Motor neuron (in vitro differentiated cells): ENCODE results near the gene SDSL. TPM values are rescaled to one million over a fixed set of nuclear protein-coding genes. Genes with fewer than 3 reads are reported as not detected.

Experiments used
- ATAC-seq, 8 experiments: fragments of 200-7000 bp; cut with Tn5 transposase; replicated peaks in 6 of 8; 2 replicates each; pipeline ENCODE4 v1.8.0; 2021; ENCODE audit warnings: mild to moderate bottlenecking in 8 of 8, moderate library complexity in 8 of 8
- H3K27ac ChIP-seq, 2 donors: fragments of 250-450 bp; sonication (Bioruptor Pico); 2 replicates each; pipeline ENCODE4 v1.9.0; 2021; ENCODE audit warnings: antibody characterized with exemption in 2 of 2, mild to moderate bottlenecking in 2 of 2, moderate library complexity in 1 of 2
- H3K4me1 ChIP-seq, 2 donors: fragments of 250-450 bp; sonication (Bioruptor Pico); replicated peaks in 1 of 2; 2 replicates each; pipeline ENCODE4 v1.6.1; 2021; ENCODE audit warnings: antibody characterized with exemption in 2 of 2, mild to moderate bottlenecking in 2 of 2, moderate library complexity in 1 of 2
- H3K4me3 ChIP-seq, 5 donors: fragments of 250-450 bp; sonication (Bioruptor Pico); 2 replicates each; pipeline ENCODE4 v1.9.0; 2021; ENCODE audit warnings: antibody characterized with exemption in 5 of 5, mild to moderate bottlenecking in 5 of 5, moderate library complexity in 4 of 5
- WGBS, 10 experiments: fragments of 450-650 bp; shearing (Covaris generic); methylation state at CpG; one replicate each; pipeline ENCODE4 v1.0.0; 2022; 5-methylcytosine and 5-hydroxymethylcytosine counted together
- in situ Hi-C, 9 experiments: fragments of 400-800 bp; cut with MboI; loops; one replicate each; pipeline ENCODE4 v1.15.0; 2021; ENCODE audit warnings: low sequenced_read_pairs in 9 of 9, low pct_unique_long_range_greater_than_20kb in 2 of 9; ENCODE audit not compliant: unreplicated experiment in 9 of 9
- total RNA-seq, 8 experiments: library from RNA; unstranded; fragments of 300-600 nt; gene quantifications; 2 replicates each; pipeline versions ENCODE4 v1.2.3 to v1.2.4, GENCODE V29; 2022

Gene SDSL, protein sequence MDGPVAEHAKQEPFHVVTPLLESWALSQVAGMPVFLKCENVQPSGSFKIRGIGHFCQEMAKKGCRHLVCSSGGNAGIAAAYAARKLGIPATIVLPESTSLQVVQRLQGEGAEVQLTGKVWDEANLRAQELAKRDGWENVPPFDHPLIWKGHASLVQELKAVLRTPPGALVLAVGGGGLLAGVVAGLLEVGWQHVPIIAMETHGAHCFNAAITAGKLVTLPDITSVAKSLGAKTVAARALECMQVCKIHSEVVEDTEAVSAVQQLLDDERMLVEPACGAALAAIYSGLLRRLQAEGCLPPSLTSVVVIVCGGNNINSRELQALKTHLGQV
- 10 to 100 TPM in 6 of 8 experiments, 1 to 10 TPM in 2; 6.9 to 26.3 (median 13.0) TPM for total RNA-seq

DNA sequence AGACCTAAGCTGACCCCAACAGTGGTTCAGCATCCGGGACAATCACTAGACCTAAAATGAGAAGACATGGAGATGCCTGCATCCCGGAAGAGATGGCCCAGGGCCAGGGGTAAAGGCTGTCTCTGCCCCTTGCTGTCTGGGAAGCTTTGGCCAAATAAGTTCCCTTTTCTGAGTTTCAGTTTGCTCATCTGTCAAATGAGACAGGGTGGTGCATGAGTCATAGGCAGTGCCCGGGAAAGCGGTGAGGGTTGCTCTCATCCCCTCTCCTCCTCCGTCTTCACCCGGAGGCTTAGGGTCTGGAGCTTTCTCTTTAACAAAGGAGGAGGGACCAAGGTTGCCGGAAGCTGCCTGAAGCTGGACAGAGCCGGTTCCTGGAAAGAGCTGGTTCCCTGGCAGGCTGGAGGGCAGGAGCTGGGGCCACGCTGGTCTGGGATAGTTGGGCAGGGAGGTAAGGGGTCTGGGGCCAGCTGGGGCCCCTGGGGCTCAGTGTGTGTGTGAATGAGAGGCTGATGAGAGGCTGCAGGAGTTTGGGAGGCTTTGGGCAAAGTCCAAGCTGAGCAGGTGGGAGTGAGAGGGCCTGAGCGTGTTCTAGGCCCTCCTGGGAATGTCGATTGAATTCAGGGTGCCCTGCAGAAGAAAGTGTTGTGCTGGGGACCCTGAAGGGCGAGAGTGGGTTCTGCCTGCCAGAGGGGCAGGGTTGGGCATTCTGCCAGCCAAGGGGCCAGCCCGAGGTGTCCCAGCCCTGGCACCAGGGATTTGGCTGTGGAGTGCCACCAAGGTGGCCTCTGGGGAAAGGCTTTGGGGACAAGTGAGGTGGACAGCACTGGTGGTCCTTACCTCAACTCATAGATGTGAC, at the start of gene SDSL:
Gene SDSL, plus strand, starts transcription at position 351 of the 856 bp plus-strand sequence. CDS start 5,603 bp downstream, outside the sequence.
- H3K27ac ChIP-seq, result peak within 1 kb of the TSS; percentile 70 to 91
- in situ Hi-C loops, result no loop called here

DNA sequence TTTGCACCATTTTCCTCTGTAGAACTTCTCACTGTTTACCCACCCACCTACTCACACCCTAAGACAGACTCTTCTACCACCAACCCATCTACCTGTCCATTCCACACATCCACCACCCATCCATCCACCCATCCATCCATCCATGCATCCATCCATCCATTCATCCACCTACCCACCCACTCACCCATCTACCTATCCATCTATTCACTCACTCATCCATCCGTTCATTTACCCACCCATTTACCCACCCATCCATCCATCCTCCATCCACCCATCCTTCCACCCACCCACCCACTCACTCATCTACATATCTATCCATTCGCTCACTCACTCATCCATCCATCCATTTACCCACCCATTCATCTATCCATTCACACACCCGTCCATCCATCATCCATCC, 48.7 kb upstream of the SDSL start:
- no peaks in the 10 kb centered on the region for H3K4me1 ChIP-seq
- no CpG with 5 or more reads among the region's 3 CpGs for WGBS, 10 experiments
- H3K4me3 ChIP-seq, result no peak overlapping the region
- H3K27ac ChIP-seq, result no peak overlapping the region
- in situ Hi-C loops, result no loop called here
- ATAC-seq, result no peak

More for the DNA sequence above, at the start of gene SDSL:
- Histone ChIP-seq H3K4me3 (peak within 1 kb of the TSS; percentile 21 to 43 (median 40)), H3K4me1 (peaks cover 7 to 19% of the 10 kb centered on the region in 2 donors)
- 0 to 38% (median 9%) methylated on average over 2 to 7 of the region's 13 CpGs; no CpG with 5 or more reads in 4 of the 10 experiments for WGBS, 10 experiments
- peak; percentile 92 to 100 (median 99) for ATAC-seq

DNA sequence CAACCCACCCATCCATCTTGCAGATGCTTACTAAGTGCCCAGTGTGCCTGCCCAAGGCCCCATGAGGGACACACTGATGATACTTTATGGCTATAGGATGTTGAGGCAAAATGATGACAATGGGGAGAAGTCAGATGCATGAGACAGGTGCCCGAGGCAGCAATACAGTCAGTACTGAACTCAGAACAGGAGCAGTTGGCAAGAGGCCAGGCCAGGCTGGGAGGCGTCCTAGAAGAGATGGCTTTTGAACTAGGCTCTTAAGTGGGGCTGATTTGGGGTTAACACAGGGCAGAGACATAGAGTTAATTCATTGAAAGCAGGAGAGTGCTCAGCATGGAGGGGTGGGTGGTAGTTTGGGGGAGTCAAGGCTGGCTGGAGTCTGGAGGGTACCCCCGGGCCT, 48.2 kb upstream of the SDSL start:
- Histone ChIP-seq H3K4me3 (no peak overlapping the region), H3K4me1 (no peaks in the 10 kb centered on the region), H3K27ac (no peak overlapping the region)
- in situ Hi-C loops, result no loop called here
- WGBS, 10 experiments, result 100% methylated on average over 1 of the region's 3 CpGs; no CpG with 5 or more reads in 9 of the 10 experiments
- peak in 2 of 8 experiments; percentile 22 to 36 for ATAC-seq

DNA sequence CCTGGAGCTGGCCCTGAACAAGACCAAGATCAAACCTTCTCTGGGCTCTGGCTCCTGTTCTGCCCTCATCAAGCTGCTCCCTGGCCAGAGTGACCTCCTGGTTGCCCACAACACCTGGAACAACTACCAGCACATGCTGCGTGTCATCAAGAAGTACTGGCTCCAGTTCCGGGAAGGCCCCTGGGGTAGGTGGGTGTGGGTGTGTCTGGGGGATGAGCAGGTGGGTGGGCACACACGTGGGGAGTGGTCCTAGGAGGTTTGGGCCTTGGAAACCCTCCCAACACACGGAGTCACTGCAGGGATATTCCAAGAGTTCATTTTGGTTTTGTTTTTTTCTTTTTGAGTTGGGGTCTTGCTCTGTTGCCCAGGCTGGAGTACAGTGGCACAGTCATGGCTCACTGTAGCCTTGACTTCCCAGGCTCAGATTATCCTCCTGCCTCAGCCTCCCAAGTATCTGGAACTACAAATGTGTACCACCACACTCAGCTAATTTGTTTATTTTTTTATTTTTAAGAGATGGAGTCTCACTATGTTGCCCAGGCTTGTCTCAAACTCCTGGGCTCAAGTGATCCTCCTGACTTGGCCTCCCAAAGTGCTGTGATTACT, 47.3 kb upstream of the SDSL start:
- no peak overlapping the region for H3K27ac ChIP-seq
- no peaks in the 10 kb centered on the region for H3K4me1 ChIP-seq
- 80 to 100% (median 100%) methylated on average over 1 to 2 of the region's 4 CpGs; no CpG with 5 or more reads in 6 of the 10 experiments for WGBS, 10 experiments
- no peak overlapping the region for H3K4me3 ChIP-seq
- in situ Hi-C loops, result no loop called here
- ATAC-seq, result no peak

DNA sequence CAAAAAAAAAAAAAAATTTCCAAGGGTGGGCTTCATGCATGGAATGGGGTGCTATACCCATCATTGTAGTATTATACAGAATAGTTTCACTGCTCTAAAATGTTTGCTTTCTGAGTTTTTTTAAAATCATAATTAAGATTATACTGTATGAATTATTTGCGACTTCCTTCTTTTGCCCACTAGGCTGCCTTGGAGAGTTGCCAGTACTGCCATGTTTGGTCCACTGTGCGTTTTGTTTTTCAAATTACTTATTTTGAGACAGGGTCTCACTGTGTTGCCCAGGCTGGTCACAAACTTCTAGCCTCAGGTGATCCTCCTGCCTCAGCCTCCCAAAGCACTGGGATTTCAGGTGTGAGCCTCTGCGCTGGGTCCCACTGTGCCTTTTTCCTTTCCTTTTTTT, 43.9 kb upstream of the SDSL start:
- ATAC-seq, result no peak
- Histone ChIP-seq H3K27ac (no peak overlapping the region), H3K4me1 (peaks cover 0 to 8% of the 10 kb centered on the region in 2 donors), H3K4me3 (no peak overlapping the region)
- 64 to 100% (median 100%) methylated on average over 1 to 3 of the region's 3 CpGs; no CpG with 5 or more reads in 3 of the 10 experiments for WGBS, 10 experiments
- in situ Hi-C loops, result no loop called here

DNA sequence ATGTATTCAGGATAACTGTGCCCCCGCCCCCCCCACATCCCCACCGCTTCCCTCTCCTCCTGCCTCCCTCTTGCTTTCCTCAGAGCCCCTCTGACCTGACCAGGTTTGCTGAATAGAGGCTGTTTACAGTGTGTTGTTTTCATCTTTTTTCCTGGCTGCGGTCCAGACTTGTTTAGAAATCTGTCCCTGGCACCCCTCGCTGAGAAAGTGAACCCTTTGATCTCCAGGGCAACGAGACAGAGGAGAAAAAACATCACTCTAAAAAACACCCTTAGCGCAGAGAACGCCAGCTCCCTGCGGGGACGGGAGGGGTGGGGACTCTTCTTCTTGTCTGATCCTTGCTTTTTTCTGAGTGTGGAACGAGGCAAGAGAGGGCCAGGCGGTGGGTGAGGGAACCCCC, 41.0 kb upstream of the SDSL start:
- H3K27ac ChIP-seq, result no peak overlapping the region
- peak in 5 of 8 experiments; percentile 23 to 88 (median 57) for ATAC-seq
- 24 to 80% methylated on average over 1 to 4 of the region's 11 CpGs; no CpG with 5 or more reads in 8 of the 10 experiments for WGBS, 10 experiments
- no peak overlapping the region for H3K4me3 ChIP-seq
- H3K4me1 ChIP-seq, result peaks cover 0 to 8% of the 10 kb centered on the region in 2 donors
- in situ Hi-C loops, result no loop called here

DNA sequence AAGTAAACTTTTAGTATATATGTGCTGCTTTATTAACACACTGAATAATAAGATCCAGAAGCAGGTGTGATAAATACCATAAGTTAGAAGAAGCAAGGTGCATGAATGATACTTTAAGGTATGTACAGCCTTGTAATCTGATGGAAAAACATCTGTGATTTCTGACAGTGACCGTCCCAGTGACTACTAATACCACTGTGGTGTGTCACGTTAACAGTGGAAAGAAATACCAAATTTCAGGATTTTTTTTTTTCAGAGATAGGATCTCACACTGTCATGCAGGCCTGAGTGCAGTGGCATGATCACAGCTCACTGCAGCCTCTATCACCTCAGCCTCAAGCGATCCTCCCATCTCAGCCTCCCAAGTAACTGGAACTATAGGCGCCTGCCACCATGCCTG, 40.0 kb upstream of the SDSL start:
- no peak overlapping the region for H3K4me3 ChIP-seq
- no peak for ATAC-seq
- 92 to 100% (median 100%) methylated on average over 1 to 4 of the region's 4 CpGs; no CpG with 5 or more reads in 2 of the 10 experiments for WGBS, 10 experiments
- in situ Hi-C loops, result no loop called here
- peaks cover 0 to 8% of the 10 kb centered on the region in 2 donors for H3K4me1 ChIP-seq
- no peak overlapping the region for H3K27ac ChIP-seq

DNA sequence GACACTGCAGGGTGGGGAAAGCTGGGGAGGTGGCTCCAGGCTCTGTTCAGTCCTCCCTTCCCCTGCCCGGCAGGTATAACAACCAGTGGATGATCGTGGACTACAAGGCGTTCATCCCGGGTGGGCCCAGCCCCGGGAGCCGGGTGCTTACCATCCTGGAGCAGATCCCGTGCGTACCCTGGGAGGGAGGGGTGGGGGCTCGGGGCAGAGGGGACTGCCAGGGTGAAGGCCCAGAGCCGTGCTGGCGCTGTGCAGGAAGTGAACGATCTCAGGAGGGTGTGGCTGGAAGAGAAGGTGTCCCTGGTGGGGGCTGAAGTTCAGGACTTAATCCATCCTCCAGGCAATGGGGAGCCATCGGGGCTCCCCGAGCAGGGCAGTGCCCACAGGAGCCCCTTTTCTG, 37.4 kb upstream of the SDSL start:
- Histone ChIP-seq H3K27ac (no peak overlapping the region), H3K4me3 (no peak overlapping the region), H3K4me1 (peaks cover 0 to 8% of the 10 kb centered on the region in 2 donors)
- WGBS, 10 experiments, result 87 to 93% (median 90%) methylated on average over 4 to 6 of the region's 14 CpGs; no CpG with 5 or more reads in 7 of the 10 experiments
- in situ Hi-C loops, result no loop called here
- no peak for ATAC-seq

DNA sequence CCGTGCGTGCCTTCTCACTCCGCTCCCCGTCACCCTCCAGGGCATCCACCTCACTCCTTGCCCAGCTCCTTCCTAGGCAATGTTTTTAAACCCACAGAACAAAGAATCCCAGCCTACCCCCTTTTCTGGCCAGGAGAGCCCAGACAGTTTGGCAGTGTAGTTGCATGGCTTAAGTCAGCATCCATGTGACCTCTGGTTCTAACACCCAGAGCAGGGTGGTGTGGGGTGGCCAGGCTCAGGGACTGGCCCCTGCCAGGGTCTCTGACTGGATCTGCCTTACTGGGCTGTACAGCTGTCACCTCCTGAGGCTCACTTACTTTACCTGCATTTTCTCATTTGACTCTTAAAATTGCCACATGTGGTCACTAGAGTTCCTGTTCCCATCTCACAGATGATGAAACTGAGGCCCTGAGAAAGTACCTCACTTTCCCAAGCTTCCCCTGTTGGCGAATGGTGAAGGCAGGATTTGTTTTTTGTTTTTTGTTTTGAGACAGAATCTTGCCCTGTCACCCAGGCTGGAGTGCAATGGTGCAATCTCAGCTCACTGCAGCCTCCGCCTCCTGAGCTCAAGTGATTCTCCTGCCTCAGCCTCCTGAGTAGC, 36.8 kb upstream of the SDSL start:
- in situ Hi-C loops, result no loop called here
- H3K4me1 ChIP-seq, result peaks cover 0 to 8% of the 10 kb centered on the region in 2 donors
- no peak overlapping the region for H3K4me3 ChIP-seq
- H3K27ac ChIP-seq, result no peak overlapping the region
- no peak for ATAC-seq
- WGBS, 10 experiments, result 93 to 100% (median 96%) methylated on average over 1 to 4 of the region's 6 CpGs; no CpG with 5 or more reads in 7 of the 10 experiments

DNA sequence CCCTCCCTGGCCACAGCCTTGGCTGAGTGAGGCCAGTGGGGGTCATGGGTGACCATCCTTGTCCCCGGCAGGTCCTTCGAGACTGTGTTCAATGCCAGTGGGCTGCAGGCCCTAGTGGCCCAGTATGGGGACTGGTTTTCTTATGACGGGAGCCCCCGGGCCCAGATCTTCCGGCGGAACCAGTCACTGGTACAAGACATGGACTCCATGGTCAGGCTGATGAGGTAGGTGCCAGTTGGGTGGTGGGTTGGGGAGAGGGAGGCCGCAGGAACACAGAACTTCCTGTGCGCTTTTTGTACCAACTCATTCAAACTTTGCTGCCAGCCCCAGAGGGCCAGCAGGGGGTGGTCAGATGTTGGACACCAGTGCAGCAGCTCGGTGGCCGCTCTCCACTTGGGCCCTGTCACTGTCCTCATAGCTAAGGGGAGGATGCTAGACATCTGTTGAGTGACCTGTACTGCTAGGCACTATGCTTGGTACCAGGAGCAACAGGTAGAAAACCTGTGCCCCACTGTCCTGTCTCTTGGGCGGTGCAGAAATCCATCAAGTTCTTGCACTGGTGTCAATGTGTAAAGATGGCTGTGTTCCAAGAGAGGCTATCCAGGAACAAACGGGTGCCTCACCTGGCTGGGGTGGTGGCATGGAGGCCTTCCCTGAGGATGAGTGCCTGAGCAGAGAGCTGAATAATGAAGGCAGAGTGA, 35.2 kb upstream of the SDSL start:
- Histone ChIP-seq H3K4me1 (no peaks in the 10 kb centered on the region), H3K4me3 (no peak overlapping the region), H3K27ac (no peak overlapping the region)
- 95 to 100% methylated on average over 3 to 4 of the region's 12 CpGs; no CpG with 5 or more reads in 8 of the 10 experiments for WGBS, 10 experiments
- in situ Hi-C loops, result no loop called here
- no peak for ATAC-seq

DNA sequence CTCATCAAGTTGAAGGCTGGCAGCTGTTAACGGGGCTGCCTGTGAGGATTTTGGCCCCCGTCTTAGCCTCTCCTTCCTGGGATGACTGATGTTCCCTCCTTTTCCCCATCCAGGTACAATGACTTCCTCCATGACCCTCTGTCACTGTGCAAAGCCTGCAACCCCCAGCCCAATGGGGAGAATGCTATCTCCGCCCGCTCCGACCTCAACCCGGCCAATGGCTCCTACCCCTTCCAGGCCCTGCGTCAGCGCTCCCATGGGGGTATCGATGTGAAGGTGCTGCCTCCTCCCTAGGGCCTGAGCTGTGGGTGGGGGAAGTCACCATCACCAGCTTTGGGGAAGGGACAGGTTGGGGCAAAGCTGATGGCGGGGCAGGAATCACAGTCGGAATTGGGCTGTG, 34.5 kb upstream of the SDSL start:
- H3K4me1 ChIP-seq, result no peaks in the 10 kb centered on the region
- in situ Hi-C loops, result no loop called here
- ATAC-seq, result no peak
- no peak overlapping the region for H3K27ac ChIP-seq
- H3K4me3 ChIP-seq, result no peak overlapping the region
- WGBS, 10 experiments, result 80 to 100% (median 100%) methylated on average over 1 to 2 of the region's 11 CpGs; no CpG with 5 or more reads in 5 of the 10 experiments

DNA sequence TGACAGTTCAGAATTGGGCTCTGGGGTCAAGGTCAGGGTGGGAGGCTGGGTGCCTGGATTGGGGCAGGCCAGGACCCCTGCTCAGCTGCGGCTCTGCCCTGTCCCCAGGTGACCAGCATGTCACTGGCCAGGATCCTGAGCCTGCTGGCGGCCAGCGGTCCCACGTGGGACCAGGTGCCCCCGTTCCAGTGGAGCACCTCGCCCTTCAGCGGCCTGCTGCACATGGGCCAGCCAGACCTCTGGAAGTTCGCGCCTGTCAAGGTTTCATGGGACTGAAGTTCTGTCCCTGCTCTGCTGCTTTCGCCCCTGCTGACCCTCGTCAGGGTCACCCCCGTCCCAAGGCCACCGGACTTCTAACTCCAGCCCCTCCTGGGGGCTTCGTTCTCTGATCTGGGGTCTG, 33.8 kb upstream of the SDSL start:
- in situ Hi-C loops, result no loop called here
- no peak overlapping the region for H3K4me3 ChIP-seq
- peak in 1 of 8 experiments; percentile 20 for ATAC-seq
- 90 to 100% (median 93%) methylated on average over 2 to 5 of the region's 14 CpGs; no CpG with 5 or more reads in 7 of the 10 experiments for WGBS, 10 experiments
- H3K4me1 ChIP-seq, result no peaks in the 10 kb centered on the region
- no peak overlapping the region for H3K27ac ChIP-seq
